ENCODE measurements around the gene UBC.
A peak's percentile ranks its signal among the peaks of the same experiment; 100 is the strongest.

Gene UBC

GRCh38 chr12:124954771-124955170 lies 40.3 kb upstream of the UBC start:
- Histone ChIP-seq H4K91ac (ENCODE audit: low read depth, low read length, poor library complexity) (no peak overlapping the region), H3K27me3 (ENCODE audit: control insufficient read depth in 3 of 3, insufficient read depth in 3 of 3, low read depth in 1 of 3, low read length in 3 of 3) (no peaks in the 10 kb centered on the region), H3K4ac (ENCODE audit: low read length) (no peak overlapping the region), H3K4me1 (ENCODE audit: control insufficient read depth in 2 of 2, insufficient read depth in 1 of 2, low read depth in 1 of 2, low read length in 2 of 2) (no peaks in the 10 kb centered on the region), H2BK5ac (ENCODE audit: low read length) (no peak overlapping the region), H3K4me2 (ENCODE audit: insufficient read depth, low read length, poor library complexity, severe bottlenecking) (no peak overlapping the region), H2AFZ (ENCODE audit: low read length) (no peak overlapping the region), H3K9ac (ENCODE audit: low read depth, low read length, poor library complexity) (no peak overlapping the region), H2AK5ac (ENCODE audit: low read depth, low read length) (no peak overlapping the region), H2BK15ac (ENCODE audit: low read length) (no peak overlapping the region), H3K23ac (ENCODE audit: low read depth, low read length, poor library complexity) (no peak overlapping the region), H3K79me1 (ENCODE audit: low read depth, low read length) (no peaks in the 10 kb centered on the region), H4K8ac (ENCODE audit: low read depth, low read length) (no peak overlapping the region), H3K4me3 (ENCODE audit: low read length in 2 of 2) (no peak overlapping the region), H2BK120ac (ENCODE audit: low read depth, low read length) (no peak overlapping the region), H2BK12ac (ENCODE audit: low read length) (no peak overlapping the region), H3K36me3 (replicated peaks in 1 of 2; ENCODE audit: control insufficient read depth in 2 of 2, insufficient read depth in 2 of 2, low read length in 2 of 2) (peaks cover 21 to 84% of the 10 kb centered on the region in 2 donors), H3K14ac (ENCODE audit: low read length) (no peak overlapping the region), H3K18ac (ENCODE audit: low read length) (no peak overlapping the region), H3K9me3 (replicated peaks in 1 of 2; ENCODE audit: control insufficient read depth in 2 of 2, insufficient read depth in 1 of 2, low read depth in 1 of 2, low read length in 2 of 2) (peaks cover 0 to 2% of the 10 kb centered on the region in 2 donors), H3K27ac (replicated peaks; ENCODE audit: low read length) (no peak overlapping the region)
- DNase-seq (ENCODE audit: low spot score): no peak
- WGBS, 2 donors (ENCODE audit: extremely low coverage in 2 of 2, insufficient read length in 2 of 2, insufficient replicate concordance in 1 of 2): no CpG with 5 or more reads among the region's 4 CpGs

- no peak overlapping the region for H2BK120ac ChIP-seq (ENCODE audit: low read depth, low read length)
- no peak overlapping the region for H2BK15ac ChIP-seq (ENCODE audit: low read length)
- H3K9me3 ChIP-seq (replicated peaks in 1 of 2; ENCODE audit: control insufficient read depth in 2 of 2, insufficient read depth in 1 of 2, low read depth in 1 of 2, low read length in 2 of 2): peaks cover 0 to 2% of the 10 kb centered on the region in 2 donors
- H2AFZ ChIP-seq (ENCODE audit: low read length): no peak overlapping the region
- no peak overlapping the region for H3K18ac ChIP-seq (ENCODE audit: low read length)
- no peak overlapping the region for H4K91ac ChIP-seq (ENCODE audit: low read depth, low read length, poor library complexity)
- no CpG with 5 or more reads among the region's 32 CpGs for WGBS, 2 donors (ENCODE audit: extremely low coverage in 2 of 2, insufficient read length in 2 of 2, insufficient replicate concordance in 1 of 2)
- peaks cover 3% of the 10 kb centered on the region for H3K79me1 ChIP-seq (ENCODE audit: low read depth, low read length)
- H3K4ac ChIP-seq (ENCODE audit: low read length): no peak overlapping the region
- no peak overlapping the region for H2BK5ac ChIP-seq (ENCODE audit: low read length)
- no peak overlapping the region for H2BK12ac ChIP-seq (ENCODE audit: low read length)
- no peak overlapping the region for H4K8ac ChIP-seq (ENCODE audit: low read depth, low read length)
- no peak overlapping the region for H3K14ac ChIP-seq (ENCODE audit: low read length)
- no peaks in the 10 kb centered on the region for H3K27me3 ChIP-seq (ENCODE audit: control insufficient read depth in 3 of 3, insufficient read depth in 3 of 3, low read depth in 1 of 3, low read length in 3 of 3)
- no peak overlapping the region for H3K4me2 ChIP-seq (ENCODE audit: insufficient read depth, low read length, poor library complexity, severe bottlenecking)
- no peak for DNase-seq (ENCODE audit: low spot score)
- H2AK5ac ChIP-seq (ENCODE audit: low read depth, low read length): no peak overlapping the region
- H3K4me3 ChIP-seq (ENCODE audit: low read length in 2 of 2): no peak overlapping the region
- H3K9ac ChIP-seq (ENCODE audit: low read depth, low read length, poor library complexity): no peak overlapping the region
- no peak overlapping the region for H3K23ac ChIP-seq (ENCODE audit: low read depth, low read length, poor library complexity)
- H3K27ac ChIP-seq (replicated peaks; ENCODE audit: low read length): no peak overlapping the region
- no peaks in the 10 kb centered on the region for H3K4me1 ChIP-seq (ENCODE audit: control insufficient read depth in 2 of 2, insufficient read depth in 1 of 2, low read depth in 1 of 2, low read length in 2 of 2)
- peaks cover 28 to 85% of the 10 kb centered on the region in 2 donors for H3K36me3 ChIP-seq (replicated peaks in 1 of 2; ENCODE audit: control insufficient read depth in 2 of 2, insufficient read depth in 2 of 2, low read length in 2 of 2)
These were observed 39.4 kb upstream of the UBC start for GRCh38 chr12:124953689-124954405.

- H3K9me3 ChIP-seq (replicated peaks in 1 of 2; ENCODE audit: control insufficient read depth in 2 of 2, insufficient read depth in 1 of 2, low read depth in 1 of 2, low read length in 2 of 2): peaks cover 0 to 2% of the 10 kb centered on the region in 2 donors
- no peak overlapping the region for H4K8ac ChIP-seq (ENCODE audit: low read depth, low read length)
- no peak overlapping the region for H3K27ac ChIP-seq (replicated peaks; ENCODE audit: low read length)
- H3K18ac ChIP-seq (ENCODE audit: low read length): no peak overlapping the region
- no peaks in the 10 kb centered on the region for H3K27me3 ChIP-seq (ENCODE audit: control insufficient read depth in 3 of 3, insufficient read depth in 3 of 3, low read depth in 1 of 3, low read length in 3 of 3)
- H3K4me3 ChIP-seq (ENCODE audit: low read length in 2 of 2): no peak overlapping the region
- no peak overlapping the region for H3K9ac ChIP-seq (ENCODE audit: low read depth, low read length, poor library complexity)
- no peaks in the 10 kb centered on the region for H3K4me1 ChIP-seq (ENCODE audit: control insufficient read depth in 2 of 2, insufficient read depth in 1 of 2, low read depth in 1 of 2, low read length in 2 of 2)
- H3K36me3 ChIP-seq (replicated peaks in 1 of 2; ENCODE audit: control insufficient read depth in 2 of 2, insufficient read depth in 2 of 2, low read length in 2 of 2): peaks cover 25 to 83% of the 10 kb centered on the region in 2 donors
- no peak overlapping the region for H2BK5ac ChIP-seq (ENCODE audit: low read length)
- no peak overlapping the region for H2BK15ac ChIP-seq (ENCODE audit: low read length)
- H2BK12ac ChIP-seq (ENCODE audit: low read length): no peak overlapping the region
- no peak overlapping the region for H3K23ac ChIP-seq (ENCODE audit: low read depth, low read length, poor library complexity)
- no peak overlapping the region for H2AFZ ChIP-seq (ENCODE audit: low read length)
- H3K79me1 ChIP-seq (ENCODE audit: low read depth, low read length): peaks cover 3% of the 10 kb centered on the region
- no peak overlapping the region for H3K4me2 ChIP-seq (ENCODE audit: insufficient read depth, low read length, poor library complexity, severe bottlenecking)
- no CpG with 5 or more reads among the region's 8 CpGs for WGBS, 2 donors (ENCODE audit: extremely low coverage in 2 of 2, insufficient read length in 2 of 2, insufficient replicate concordance in 1 of 2)
- no peak for DNase-seq (ENCODE audit: low spot score)
- no peak overlapping the region for H2AK5ac ChIP-seq (ENCODE audit: low read depth, low read length)
- H3K14ac ChIP-seq (ENCODE audit: low read length): peak overlapping the region; percentile 17
- H3K4ac ChIP-seq (ENCODE audit: low read length): no peak overlapping the region
- H2BK120ac ChIP-seq (ENCODE audit: low read depth, low read length): no peak overlapping the region
- no peak overlapping the region for H4K91ac ChIP-seq (ENCODE audit: low read depth, low read length, poor library complexity)
These were observed 38.4 kb upstream of the UBC start for GRCh38 chr12:124952801-124953200.

- no peak overlapping the region for H3K4ac ChIP-seq (ENCODE audit: low read length)
- no peak overlapping the region for H2BK120ac ChIP-seq (ENCODE audit: low read depth, low read length)
- H3K4me1 ChIP-seq (ENCODE audit: control insufficient read depth in 2 of 2, insufficient read depth in 1 of 2, low read depth in 1 of 2, low read length in 2 of 2): no peaks in the 10 kb centered on the region
- no peak overlapping the region for H3K18ac ChIP-seq (ENCODE audit: low read length)
- no CpG with 5 or more reads among the region's 17 CpGs for WGBS, 2 donors (ENCODE audit: extremely low coverage in 2 of 2, insufficient read length in 2 of 2, insufficient replicate concordance in 1 of 2)
- H3K4me3 ChIP-seq (ENCODE audit: low read length in 2 of 2): no peak overlapping the region
- no peak for DNase-seq (ENCODE audit: low spot score)
- peaks cover 0 to 2% of the 10 kb centered on the region in 2 donors for H3K9me3 ChIP-seq (replicated peaks in 1 of 2; ENCODE audit: control insufficient read depth in 2 of 2, insufficient read depth in 1 of 2, low read depth in 1 of 2, low read length in 2 of 2)
- H3K14ac ChIP-seq (ENCODE audit: low read length): peak overlapping the region; percentile 1
- peaks cover 6% of the 10 kb centered on the region for H3K79me1 ChIP-seq (ENCODE audit: low read depth, low read length)
- H3K4me2 ChIP-seq (ENCODE audit: insufficient read depth, low read length, poor library complexity, severe bottlenecking): no peak overlapping the region
- H3K23ac ChIP-seq (ENCODE audit: low read depth, low read length, poor library complexity): no peak overlapping the region
- no peak overlapping the region for H2BK12ac ChIP-seq (ENCODE audit: low read length)
- H3K27ac ChIP-seq (replicated peaks; ENCODE audit: low read length): no peak overlapping the region
- no peaks in the 10 kb centered on the region for H3K27me3 ChIP-seq (ENCODE audit: control insufficient read depth in 3 of 3, insufficient read depth in 3 of 3, low read depth in 1 of 3, low read length in 3 of 3)
- H2BK5ac ChIP-seq (ENCODE audit: low read length): peak overlapping the region; percentile 82
- H4K8ac ChIP-seq (ENCODE audit: low read depth, low read length): no peak overlapping the region
- H2BK15ac ChIP-seq (ENCODE audit: low read length): no peak overlapping the region
- H3K9ac ChIP-seq (ENCODE audit: low read depth, low read length, poor library complexity): no peak overlapping the region
- H2AFZ ChIP-seq (ENCODE audit: low read length): no peak overlapping the region
- H3K36me3 ChIP-seq (replicated peaks in 1 of 2; ENCODE audit: control insufficient read depth in 2 of 2, insufficient read depth in 2 of 2, low read length in 2 of 2): peaks cover 28 to 85% of the 10 kb centered on the region in 2 donors
- no peak overlapping the region for H2AK5ac ChIP-seq (ENCODE audit: low read depth, low read length)
- no peak overlapping the region for H4K91ac ChIP-seq (ENCODE audit: low read depth, low read length, poor library complexity)
These were observed 37.8 kb upstream of the UBC start for GRCh38 chr12:124952295-124952694.

Data from neuronal stem cell (in vitro differentiated cells).